Measurements from ENCODE around the gene POLR3GL.

DNA sequence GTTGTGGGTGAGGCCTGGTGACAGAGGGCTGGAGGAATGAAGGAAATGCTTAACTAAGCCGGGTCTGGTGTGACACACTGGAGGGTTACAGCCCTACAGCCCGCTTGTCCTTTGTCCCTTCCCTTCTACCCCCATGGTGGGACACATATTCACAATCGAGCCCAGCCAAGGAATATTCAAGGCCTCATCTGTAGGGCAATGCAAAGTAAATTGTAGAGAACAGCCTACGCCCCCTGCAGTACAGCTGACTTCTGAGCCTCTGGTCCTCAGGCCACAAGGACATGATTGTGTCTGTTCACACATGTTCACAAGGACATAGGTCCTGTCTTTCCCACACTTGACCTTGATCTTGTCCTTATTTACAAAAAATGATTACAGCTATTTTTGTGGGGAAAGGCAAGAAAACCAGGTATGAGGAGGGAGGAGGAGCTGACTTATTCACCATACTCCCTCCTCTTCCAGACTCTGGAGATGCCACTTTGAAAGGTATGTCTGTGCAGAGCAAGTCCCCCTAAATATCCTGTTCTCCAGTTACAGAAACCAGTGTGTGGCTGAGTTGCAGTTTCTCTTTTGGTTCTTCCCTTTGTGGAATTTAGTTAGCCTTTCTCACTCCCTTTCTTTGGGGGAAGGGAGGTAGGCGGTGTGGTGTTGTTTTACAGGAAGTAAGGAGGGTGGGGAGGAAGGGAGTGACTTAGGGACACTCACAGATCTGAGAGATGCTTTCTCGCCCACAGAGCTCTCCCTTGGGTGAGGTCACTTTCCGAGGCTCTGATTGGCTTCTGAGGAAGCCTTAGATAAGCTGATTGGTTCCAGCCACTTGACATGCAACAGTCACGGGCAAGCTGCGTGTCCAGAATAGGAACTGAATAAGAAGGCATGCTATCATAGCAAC, 14.6 kb downstream of the POLR3GL start:
- no peak for TF ChIP-seq GATA3 (IDR thresholded peaks at IDR 0.05; ENCODE audit: low read depth, low read length)
- peak; percentile 10; the same call in 1 of the 2 replicates for TF ChIP-seq GATA2 (IDR thresholded peaks at IDR 0.05; ENCODE audit: low read depth, low read length)

Measured in SH-SY5Y (cell line).